ENCODE data around the gene GPR148. TPM values are rescaled to one million over a fixed set of nuclear protein-coding genes. Genes with fewer than 3 reads are reported as not detected.
A peak's percentile ranks its signal among the peaks of the same experiment; 100 is the strongest.

Gene GPR148
- total and polyA plus RNA-seq, 12 donors = not detected

DNA sequence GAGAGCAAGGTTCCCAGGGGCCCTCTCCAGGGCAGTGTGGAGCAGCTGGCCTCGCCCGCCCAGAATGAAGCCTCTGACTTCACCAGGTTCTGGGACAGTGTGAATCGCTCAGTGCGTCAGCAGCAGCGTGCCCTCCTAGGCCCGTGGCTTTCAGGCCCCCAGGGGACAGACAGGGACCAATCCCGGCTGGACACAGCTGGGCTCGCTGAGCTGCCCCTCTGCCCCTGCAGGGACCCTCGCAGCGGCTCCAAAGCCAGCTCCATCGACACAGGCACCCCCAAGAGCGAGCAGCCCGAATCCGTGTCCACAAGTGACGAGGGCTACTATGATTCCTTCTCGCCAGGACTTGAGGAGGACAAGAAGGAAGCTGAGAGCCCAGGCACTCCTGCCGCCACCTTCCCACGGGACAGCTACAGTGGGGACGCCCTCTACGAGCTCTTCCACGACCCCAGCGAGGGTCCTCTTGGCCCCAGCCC is 34.1 kb downstream of the GPR148 start:
- no peak overlapping the region for H3K27ac ChIP-seq
- 80 to 88% (median 83%) methylated on average over 14 to 22 of the region's 22 CpGs for WGBS, 4 donors
- DNase-seq = peak in 1 of 7 donors; percentile 45
- intact Hi-C loops (cut with DNase I) = no loop called here
- H3K9me3 ChIP-seq (replicated peaks in 1 of 3) = no peaks in the 10 kb centered on the region
- no peak overlapping the region for H3K4me3 ChIP-seq
- no peaks in the 10 kb centered on the region for H3K36me3 ChIP-seq (replicated peaks in 1 of 2)
- H3K4me1 ChIP-seq (replicated peaks in 1 of 2) = no peaks in the 10 kb centered on the region
- H3K27me3 ChIP-seq = no peaks in the 10 kb centered on the region
- no peak for TF ChIP-seq POLR2A (IDR thresholded peaks at IDR 0.05)
- TF ChIP-seq, protein P1, sequence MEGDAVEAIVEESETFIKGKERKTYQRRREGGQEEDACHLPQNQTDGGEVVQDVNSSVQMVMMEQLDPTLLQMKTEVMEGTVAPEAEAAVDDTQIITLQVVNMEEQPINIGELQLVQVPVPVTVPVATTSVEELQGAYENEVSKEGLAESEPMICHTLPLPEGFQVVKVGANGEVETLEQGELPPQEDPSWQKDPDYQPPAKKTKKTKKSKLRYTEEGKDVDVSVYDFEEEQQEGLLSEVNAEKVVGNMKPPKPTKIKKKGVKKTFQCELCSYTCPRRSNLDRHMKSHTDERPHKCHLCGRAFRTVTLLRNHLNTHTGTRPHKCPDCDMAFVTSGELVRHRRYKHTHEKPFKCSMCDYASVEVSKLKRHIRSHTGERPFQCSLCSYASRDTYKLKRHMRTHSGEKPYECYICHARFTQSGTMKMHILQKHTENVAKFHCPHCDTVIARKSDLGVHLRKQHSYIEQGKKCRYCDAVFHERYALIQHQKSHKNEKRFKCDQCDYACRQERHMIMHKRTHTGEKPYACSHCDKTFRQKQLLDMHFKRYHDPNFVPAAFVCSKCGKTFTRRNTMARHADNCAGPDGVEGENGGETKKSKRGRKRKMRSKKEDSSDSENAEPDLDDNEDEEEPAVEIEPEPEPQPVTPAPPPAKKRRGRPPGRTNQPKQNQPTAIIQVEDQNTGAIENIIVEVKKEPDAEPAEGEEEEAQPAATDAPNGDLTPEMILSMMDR (IDR thresholded peaks at IDR 0.05) = no peak

DNA sequence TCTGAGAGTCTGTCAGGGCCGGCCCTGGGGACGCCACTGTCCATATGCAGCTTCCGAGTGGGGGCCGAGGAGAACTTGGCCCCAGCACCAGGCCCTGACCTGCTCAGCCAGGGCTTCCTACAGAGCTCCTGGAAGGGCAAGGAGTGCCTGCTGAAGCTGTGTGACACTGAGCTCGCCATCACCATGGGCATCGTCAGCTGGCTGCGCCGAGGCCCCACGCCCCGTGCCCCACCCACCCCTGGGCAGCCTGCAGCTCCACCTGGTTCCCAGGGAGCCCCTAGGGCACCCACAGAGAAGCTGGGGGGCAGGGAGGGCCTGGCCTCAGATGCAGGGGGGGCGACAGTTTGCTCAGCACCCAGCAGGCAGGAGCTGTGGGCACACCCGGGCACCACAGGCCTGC is 34.5 kb downstream of the GPR148 start:
- no peak overlapping the region for H3K27ac ChIP-seq
- H3K27me3 ChIP-seq = no peaks in the 10 kb centered on the region
- no peaks in the 10 kb centered on the region for H3K36me3 ChIP-seq (replicated peaks in 1 of 2)
- DNase-seq = no peak
- WGBS, 4 donors = 82 to 100% (median 86%) methylated on average over 1 to 12 of the region's 12 CpGs
- intact Hi-C loops (cut with DNase I) = no loop called here
- TF ChIP-seq POLR2A (IDR thresholded peaks at IDR 0.05) = no peak
- TF ChIP-seq, protein P1 (IDR thresholded peaks at IDR 0.05) = no peak
- H3K9me3 ChIP-seq (replicated peaks in 1 of 3) = no peaks in the 10 kb centered on the region
- no peaks in the 10 kb centered on the region for H3K4me1 ChIP-seq (replicated peaks in 1 of 2)
- H3K4me3 ChIP-seq = no peak overlapping the region

DNA sequence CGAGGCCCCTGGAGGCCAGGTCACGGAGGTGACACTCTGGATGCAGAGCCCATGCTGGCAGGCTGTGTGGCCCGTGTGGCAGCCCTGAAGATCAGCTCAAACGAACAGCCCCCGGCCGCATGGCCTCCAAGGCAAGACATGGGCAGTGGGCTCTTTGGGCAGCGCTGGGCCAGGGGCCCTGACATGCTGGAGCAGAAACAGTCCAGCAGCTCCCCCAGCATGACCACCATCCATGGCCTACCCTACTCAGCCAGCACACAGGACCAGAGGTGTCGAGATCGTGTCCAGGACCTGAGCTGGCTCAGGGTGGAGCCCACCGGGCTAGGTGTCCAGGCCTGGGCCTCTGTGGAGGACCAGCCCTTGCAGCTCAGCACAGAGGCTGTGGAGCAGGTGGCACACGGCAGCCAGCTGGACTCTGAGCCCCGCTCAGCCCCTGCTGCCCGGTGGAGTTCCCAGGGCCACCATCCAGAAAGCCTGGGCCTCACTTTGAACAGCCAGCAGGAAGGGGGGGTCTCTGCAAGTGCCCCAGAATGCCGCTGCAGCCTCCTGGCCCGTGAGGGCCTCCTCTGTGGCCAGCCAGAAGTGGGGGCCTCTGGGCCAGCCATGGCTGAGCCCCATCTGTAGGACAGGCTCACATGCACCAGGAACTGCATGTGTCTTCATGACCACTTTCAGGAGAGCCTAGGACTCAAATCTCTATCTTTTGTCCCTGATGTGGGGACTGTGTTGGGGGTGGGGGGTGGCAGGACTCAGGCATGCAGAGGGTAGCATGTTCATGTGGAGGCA is 35.4 kb downstream of the GPR148 start:
- Histone ChIP-seq H3K36me3 (replicated peaks in 1 of 2) (no peaks in the 10 kb centered on the region), H3K4me1 (replicated peaks in 1 of 2) (no peaks in the 10 kb centered on the region), H3K27me3 (no peaks in the 10 kb centered on the region), H3K27ac (no peak overlapping the region), H3K4me3 (no peak overlapping the region), H3K9me3 (replicated peaks in 1 of 3) (no peaks in the 10 kb centered on the region)
- WGBS, 4 donors = 76 to 88% (median 87%) methylated on average over 6 to 15 of the region's 15 CpGs; no CpG with 5 or more reads in 1 of the 4 donors
- TF ChIP-seq POLR2A (IDR thresholded peaks at IDR 0.05) = no peak
- TF ChIP-seq, protein P1 (IDR thresholded peaks at IDR 0.05) = no peak
- intact Hi-C loops (cut with DNase I) = no loop called here
- peak in 1 of 7 donors; percentile 33 for DNase-seq

DNA sequence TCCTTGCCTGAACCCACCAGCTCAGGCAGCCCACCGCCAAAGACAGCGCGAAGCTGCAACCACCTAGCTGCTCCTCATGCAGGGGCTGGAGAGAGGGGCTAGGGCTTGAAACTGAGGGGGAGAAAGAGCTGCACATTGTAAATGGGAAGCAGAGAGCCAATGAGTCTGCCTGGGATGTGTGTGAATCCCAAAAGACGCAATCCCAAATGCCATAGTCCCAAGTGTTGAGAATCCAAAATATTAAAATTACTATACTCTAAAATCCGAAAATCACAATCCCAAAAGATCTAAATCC is 35.9 kb downstream of the GPR148 start:
- Histone ChIP-seq H3K4me3 (no peak overlapping the region), H3K27me3 (no peaks in the 10 kb centered on the region), H3K9me3 (replicated peaks in 1 of 3) (no peaks in the 10 kb centered on the region), H3K36me3 (replicated peaks in 1 of 2) (no peaks in the 10 kb centered on the region), H3K4me1 (replicated peaks in 1 of 2) (no peaks in the 10 kb centered on the region), H3K27ac (no peak overlapping the region)
- no peak for DNase-seq
- intact Hi-C loops (cut with DNase I) = no loop called here
- 80 to 91% (median 90%) methylated on average over 4 to 5 of the region's 5 CpGs for WGBS, 4 donors
- TF ChIP-seq, protein P1 (IDR thresholded peaks at IDR 0.05) = no peak
- no peak for TF ChIP-seq POLR2A (IDR thresholded peaks at IDR 0.05)
